Sigmoid colon (tissue), 4 donors: ENCODE data around the gene LCOR.

Experiments used
- CTCF ChIP-seq, 4 experiments: fragments of 450-650 bp in 3 of 4; fragments of 200-600 bp in 1 of 4; IDR thresholded peaks; one replicate each; pipeline ENCODE4 v1.5.1; 2016 to 2019; ENCODE audit warnings: antibody characterized with exemption in 4 of 4, mild to moderate bottlenecking in 3 of 4, moderate library complexity in 2 of 4
- EP300 ChIP-seq, 4 donors: sonication (generic); formaldehyde crosslinking; IDR thresholded peaks; one replicate each; pipeline ENCODE4 v1.6.1; 2017; ENCODE audit warnings: antibody characterized with exemption in 4 of 4
- POLR2A ChIP-seq, 2 donors: fragments of 450-650 bp; IDR thresholded peaks; one replicate each; pipeline ENCODE4 v1.6.1; 2016; ENCODE audit warnings: antibody characterized with exemption in 2 of 2, mild to moderate bottlenecking in 2 of 2, moderate library complexity in 2 of 2

GRCh38 chr10:96850825-96851224, 18.7 kb downstream of the LCOR start:
- no peak for TF ChIP-seq POLR2A (IDR thresholded peaks at IDR 0.05)
- TF ChIP-seq CTCF (IDR thresholded peaks at IDR 0.05), result no peak
- no peak for TF ChIP-seq EP300 (IDR thresholded peaks at IDR 0.05)
